HCT116 (cell line): Measurements from ENCODE around the gene ZNF581.

Experiments used
- ELF1 ChIP-seq: IDR thresholded peaks from 2 replicates; pipeline ENCODE4 v1.6.1; 2012; ENCODE audit warnings: low read depth, borderline replicate concordance
- JUND ChIP-seq: IDR thresholded peaks from 2 replicates; pipeline ENCODE4 v1.6.1; 2012
- POLR2A ChIP-seq: IDR thresholded peaks from 2 replicates; pipeline ENCODE4 v1.7.0; 2011; ENCODE audit warnings: borderline replicate concordance; ENCODE audit not compliant: insufficient read depth, insufficient read length; ENCODE audit errors: extremely low read depth
- POLR2AphosphoS5 ChIP-seq: IDR thresholded peaks from 2 replicates; pipeline ENCODE4 v1.6.1; 2011; ENCODE audit warnings: mild to moderate bottlenecking, low read depth, low read length, moderate library complexity
- RAD21 ChIP-seq: IDR thresholded peaks from 2 replicates; pipeline ENCODE4 v1.6.1; 2012; ENCODE audit warnings: low read depth, mild to moderate bottlenecking
- SIN3A ChIP-seq: IDR thresholded peaks from 2 replicates; pipeline ENCODE4 v1.6.1; 2012; ENCODE audit warnings: low read depth
- SP1 ChIP-seq: IDR thresholded peaks from 2 replicates; pipeline ENCODE4 v1.6.1; 2012; ENCODE audit warnings: low read depth
- SRF ChIP-seq: IDR thresholded peaks from 2 replicates; pipeline ENCODE4 v1.6.1; 2012; ENCODE audit warnings: low read depth
- ZFX ChIP-seq: fragments of 450-650 bp; IDR thresholded peaks from 2 replicates; pipeline ENCODE4 v1.6.1; 2017
- TF ChIP-seq, protein P1 (sequence below), 3 experiments: fragments of 200-600 bp in 1 of 3; sonication (generic) in 1 of 3; IDR thresholded peaks in 2 of 3; conservative IDR thresholded peaks in 1 of 3; 2 replicates each; pipeline ENCODE4 v1.5.1; 2012 to 2017; ENCODE audit warnings: low read depth in 2 of 3, low read length in 2 of 3, antibody characterized with exemption in 1 of 3, borderline replicate concordance in 1 of 3, control low read depth in 1 of 3, mild to moderate bottlenecking in 1 of 3, mixed read lengths in 1 of 3, mixed run types in 1 of 3, moderate library complexity in 1 of 3; ENCODE audit not compliant: insufficient read depth in 1 of 3

DNA sequence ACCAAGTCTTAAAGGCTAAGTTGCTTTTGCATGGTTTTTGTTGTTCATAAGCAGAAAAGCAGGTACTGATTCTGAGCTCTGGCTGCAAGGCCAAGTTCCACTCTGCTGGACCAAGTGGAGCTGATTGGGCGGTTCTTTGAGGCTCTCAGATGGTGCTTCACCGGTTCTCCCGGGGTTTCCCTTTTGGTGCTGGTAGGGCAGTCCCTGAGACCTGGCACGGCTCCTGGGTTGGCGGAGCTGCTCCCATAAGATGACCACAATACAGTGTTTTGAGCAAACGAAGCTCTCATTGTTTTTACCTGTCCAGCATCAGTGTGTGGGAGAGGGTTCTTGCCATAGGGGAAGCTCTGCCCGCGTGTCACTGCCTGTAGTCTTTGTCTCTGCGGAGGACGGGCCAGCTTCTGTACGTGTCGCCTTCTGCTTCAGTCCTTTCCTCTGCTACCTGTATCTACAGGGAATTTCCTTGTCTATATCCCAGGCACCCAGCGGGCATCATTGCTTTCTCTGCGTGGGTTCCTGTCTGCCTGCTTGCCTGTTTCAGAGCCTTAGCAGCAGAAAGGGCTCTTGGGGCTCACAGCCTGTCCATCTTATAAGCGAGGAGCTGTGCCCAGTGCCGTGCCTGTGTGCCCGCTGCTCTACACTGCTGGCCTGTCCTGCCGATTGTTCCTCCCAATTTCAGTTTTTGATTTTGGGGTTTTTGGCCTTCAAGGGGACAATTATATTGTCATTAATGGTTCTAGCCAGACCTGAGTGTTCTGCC is 13.7 kb downstream of the ZNF581 start:
- no peak for TF ChIP-seq JUND
- no peak for TF ChIP-seq SIN3A
- TF ChIP-seq, protein P1, sequence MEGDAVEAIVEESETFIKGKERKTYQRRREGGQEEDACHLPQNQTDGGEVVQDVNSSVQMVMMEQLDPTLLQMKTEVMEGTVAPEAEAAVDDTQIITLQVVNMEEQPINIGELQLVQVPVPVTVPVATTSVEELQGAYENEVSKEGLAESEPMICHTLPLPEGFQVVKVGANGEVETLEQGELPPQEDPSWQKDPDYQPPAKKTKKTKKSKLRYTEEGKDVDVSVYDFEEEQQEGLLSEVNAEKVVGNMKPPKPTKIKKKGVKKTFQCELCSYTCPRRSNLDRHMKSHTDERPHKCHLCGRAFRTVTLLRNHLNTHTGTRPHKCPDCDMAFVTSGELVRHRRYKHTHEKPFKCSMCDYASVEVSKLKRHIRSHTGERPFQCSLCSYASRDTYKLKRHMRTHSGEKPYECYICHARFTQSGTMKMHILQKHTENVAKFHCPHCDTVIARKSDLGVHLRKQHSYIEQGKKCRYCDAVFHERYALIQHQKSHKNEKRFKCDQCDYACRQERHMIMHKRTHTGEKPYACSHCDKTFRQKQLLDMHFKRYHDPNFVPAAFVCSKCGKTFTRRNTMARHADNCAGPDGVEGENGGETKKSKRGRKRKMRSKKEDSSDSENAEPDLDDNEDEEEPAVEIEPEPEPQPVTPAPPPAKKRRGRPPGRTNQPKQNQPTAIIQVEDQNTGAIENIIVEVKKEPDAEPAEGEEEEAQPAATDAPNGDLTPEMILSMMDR (IDR thresholded peaks at IDR 0.05 in 2 of 3, conservative IDR thresholded peaks at IDR 0.05 in 1 of 3; ENCODE audit: borderline replicate concordance in 1 of 3, insufficient read depth in 1 of 3, low read depth in 2 of 3, low read length in 2 of 3) = no peak
- no peak for TF ChIP-seq SP1
- no peak for TF ChIP-seq RAD21
- no peak for TF ChIP-seq ELF1
- no peak for TF ChIP-seq SRF
- no peak for TF ChIP-seq POLR2AphosphoS5
- no peak for TF ChIP-seq ZFX
- TF ChIP-seq POLR2A = no peak
